Ovary (tissue), 9 donors: ENCODE measurements around the gene SSMEM1. TPM values are rescaled to one million over a fixed set of nuclear protein-coding genes. Genes with fewer than 3 reads are reported as not detected.
"Not testable (repeated sequence)": the region's sequence is repeated elsewhere in the genome, so short reads cannot be mapped to it uniquely, and the experiment has no call there.

ENCODE experiments used
- DNase-seq, 5 donors: peaks; one replicate each; pipeline ENCODE4 v3.0.0-alpha.2; 2019 to 2020
- H3K27ac ChIP-seq, 2 donors: fragments of 200-600 bp; one replicate each; pipeline versions ENCODE4 v1.5.1 to v1.8.0; 2019 to 2022
- H3K27me3 ChIP-seq: fragments of 200-600 bp; one replicate; pipeline ENCODE4 v1.8.0; 2022
- H3K36me3 ChIP-seq: fragments of 200-600 bp; sonication (generic); one replicate; pipeline ENCODE4 v1.5.1; 2019
- H3K4me1 ChIP-seq: one replicate; pipeline ENCODE4 v1.8.1; 2013; ENCODE audit warnings: mild to moderate bottlenecking, moderate library complexity; ENCODE audit not compliant: insufficient read depth
- H3K4me3 ChIP-seq: fragments of 200-600 bp; sonication (generic); one replicate; pipeline ENCODE4 v1.5.1; 2017
- H3K9me3 ChIP-seq, 2 donors: fragments of 200-600 bp in 1 of 2; sonication (generic) in 1 of 2; one replicate each; pipeline versions ENCODE4 v1.5.1 to v1.8.1; 2013 to 2019; ENCODE audit warnings: mild to moderate bottlenecking in 1 of 2, moderate library complexity in 1 of 2
- CTCF ChIP-seq, 3 donors: fragments of 450-650 bp in 2 of 3; fragments of 200-600 bp in 1 of 3; IDR thresholded peaks; one replicate each; pipeline versions ENCODE4 v1.5.1 to v1.8.0; 2016 to 2022; ENCODE audit warnings: antibody characterized with exemption in 3 of 3, mild to moderate bottlenecking in 1 of 3
- EP300 ChIP-seq: sonication (generic); formaldehyde crosslinking; IDR thresholded peaks from one replicate; pipeline ENCODE4 v1.6.1; 2017; ENCODE audit warnings: antibody characterized with exemption
- POLR2A ChIP-seq: fragments of 450-650 bp; IDR thresholded peaks from one replicate; pipeline ENCODE4 v1.6.1; 2017; ENCODE audit warnings: antibody characterized with exemption, mild to moderate bottlenecking, moderate library complexity
- WGBS, 3 donors: extraction: QIAGEN DNeasy Blood & Tissue Kit in 1 of 3; methylation state at CpG; one replicate each; pipeline versions ENCODE4 v1.1.5 to v1.1.7; 2013 to 2017; 5-methylcytosine and 5-hydroxymethylcytosine counted together
- intact Hi-C, 4 donors: fragments of 100-400 bp; cut with DNase I; formaldehyde crosslinking; loops; one replicate each; pipeline versions ENCODE4 v1.11.0 to v1.15.1; 2022 to 2023
- polyA plus RNA-seq, 2 donors: library from polyadenylated mRNA; stranded (reverse); fragments of 200-250 nt in 1 of 2; fragments of 350-450 nt in 1 of 2; fragmentation: Illumina TruSeq in 1 of 2; extraction: RNeasy Lipid Tissue Mini Kit (QIAGEN cat#74804) in 1 of 2; gene quantifications; one replicate each; pipeline ENCODE4 v1.2.3, GENCODE V29; 2013 to 2014
- total RNA-seq, 7 donors: library from RNA; depleted of rRNA in 2 of 7; stranded (reverse); fragments of >200 nt in 2 of 7; fragmentation: NEBNext Ultra II Directional in 3 of 7; extraction: Animal tissue kit (Norgen Biotek cat#: 25700) in 3 of 7; gene quantifications; one replicate each; pipeline versions ENCODE4 v1.1.0 to v1.2.4, GENCODE V29; 2016 to 2023
- donor health status: DM: no; HTN: no; CAD: no; lungs with moderate emphysema.
- donor health status: DM: no; HTN: no; CAD: no.
- donor health status: Bipolar disorder and iron deficiency.
- donor health status: DM: yes; HTN: yes; CAD: no.
- donor health status: DM: no; HTN: no; CAD: no.
- donor health status: DM: yes; HTN: yes; CAD: no.

The SSMEM1 gene
- total and polyA plus RNA-seq, 9 donors: not detected

- H3K9me3 ChIP-seq, H3K36me3 ChIP-seq, H3K4me3 ChIP-seq, DNase-seq, intact Hi-C loops, H3K27ac ChIP-seq, H3K4me1 ChIP-seq, H3K27me3 ChIP-seq: not testable (repeated sequence)
- 92 to 98% (median 96%) methylated on average over 3 of the region's 3 CpGs for WGBS, 3 donors
Observed at GRCh38 chr7:130249626-130250025, 42.0 kb downstream of the SSMEM1 start.

GRCh38 chr7:130254555-130254954 is 46.9 kb downstream of the SSMEM1 start:
- intact Hi-C loops: no loop called here
- 85 to 91% (median 87%) methylated on average over 5 to 6 of the region's 6 CpGs for WGBS, 3 donors
- H3K36me3 ChIP-seq: no peaks in the 10 kb centered on the region
- no peaks in the 10 kb centered on the region for H3K4me1 ChIP-seq
- no peak for TF ChIP-seq EP300
- TF ChIP-seq POLR2A: no peak
- TF ChIP-seq CTCF (IDR thresholded peaks at IDR 0.05): no peak
- H3K27ac ChIP-seq: no peak overlapping the region
- H3K4me3 ChIP-seq: no peak overlapping the region
- H3K27me3 ChIP-seq: no peaks in the 10 kb centered on the region
- no peak for DNase-seq
- H3K9me3 ChIP-seq: peaks cover 0 to 6% of the 10 kb centered on the region in 2 donors

GRCh38 chr7:130256704-130257103 is 49.0 kb downstream of the SSMEM1 start:
- intact Hi-C loops: no loop called here
- Histone ChIP-seq H3K27me3 (no peaks in the 10 kb centered on the region), H3K27ac (no peak overlapping the region), H3K36me3 (no peaks in the 10 kb centered on the region), H3K9me3 (peaks cover 0 to 6% of the 10 kb centered on the region in 2 donors), H3K4me1 (no peaks in the 10 kb centered on the region), H3K4me3 (no peak overlapping the region)
- TF ChIP-seq POLR2A (no peak), CTCF (IDR thresholded peaks at IDR 0.05) (no peak), EP300 (no peak)
- 73 to 90% (median 77%) methylated on average over 2 of the region's 2 CpGs for WGBS, 3 donors
- DNase-seq: no peak

GRCh38 chr7:130258494-130259078 is 50.9 kb downstream of the SSMEM1 start:
- H3K27me3 ChIP-seq: no peaks in the 10 kb centered on the region
- peaks cover 0 to 6% of the 10 kb centered on the region in 2 donors for H3K9me3 ChIP-seq
- no peak for DNase-seq
- no peak overlapping the region for H3K4me3 ChIP-seq
- H3K4me1 ChIP-seq: no peaks in the 10 kb centered on the region
- WGBS, 3 donors: 73 to 78% (median 77%) methylated on average over 1 of the region's 1 CpG
- TF ChIP-seq EP300 (no peak), CTCF (IDR thresholded peaks at IDR 0.05) (no peak), POLR2A (no peak)
- intact Hi-C loops: no loop called here
- H3K27ac ChIP-seq: no peak overlapping the region
- no peaks in the 10 kb centered on the region for H3K36me3 ChIP-seq

- TF ChIP-seq EP300 (no peak), CTCF (IDR thresholded peaks at IDR 0.05) (no peak), POLR2A (no peak)
- no peak overlapping the region for H3K27ac ChIP-seq
- 58 to 65% (median 61%) methylated on average over 2 of the region's 2 CpGs for WGBS, 3 donors
- no peaks in the 10 kb centered on the region for H3K27me3 ChIP-seq
- DNase-seq: no peak
- H3K4me1 ChIP-seq: no peaks in the 10 kb centered on the region
- no peak overlapping the region for H3K4me3 ChIP-seq
- no peaks in the 10 kb centered on the region for H3K9me3 ChIP-seq
- intact Hi-C loops: no loop called here
- H3K36me3 ChIP-seq: no peaks in the 10 kb centered on the region
Observed at GRCh38 chr7:130262448-130262847, 54.8 kb downstream of the SSMEM1 start.
